A673 (cell line): ENCODE data around the gene CHD5. TPM values are rescaled to one million over a fixed set of nuclear protein-coding genes. Genes with fewer than 3 reads are reported as not detected.

Experiments used
- BruUV-seq: library from RNA; stranded (reverse); fragments of 400-500 nt; replicated peaks from 2 replicates; lab custom pipeline; 2021; lab: Mats Ljungman, UMichigan
- CTCF ChIA-PET: fragments of 300-600 bp; sonication (Branson Sonifier 250); formaldehyde crosslinking; loops from one replicate; lab custom pipeline; 2022; ENCODE audit warnings: antibody characterized with exemption; lab: Charles Lee
- POLR2A ChIA-PET: fragments of 300-600 bp; sonication (Branson Sonifier 250); formaldehyde crosslinking; loops from one replicate; lab custom pipeline; 2022; ENCODE audit warnings: antibody characterized with exemption; ENCODE audit not compliant: low non-redundant PET; lab: Charles Lee
- DNase-seq: peaks from one replicate; pipeline ENCODE4 v3.0.0-alpha.2; 2015; ENCODE audit warnings: low spot score
- H3K27ac ChIP-seq: fragments of 200-600 bp; sonication (generic); 2 replicates; pipeline ENCODE4 v1.5.1; 2016; ENCODE audit warnings: mixed run types, low read depth, mild to moderate bottlenecking, mixed read lengths, antibody characterized with exemption, low read length; ENCODE audit not compliant: poor library complexity, severe bottlenecking
- H3K27me3 ChIP-seq: fragments of 200-600 bp; sonication (generic); replicated peaks from 2 replicates; pipeline ENCODE4 v1.6.1; 2017; ENCODE audit warnings: mixed run types, low read depth, mild to moderate bottlenecking, mixed read lengths, antibody characterized with exemption, low read length; ENCODE audit not compliant: insufficient read depth, poor library complexity
- H3K36me3 ChIP-seq: fragments of 200-600 bp; sonication (generic); 2 replicates; pipeline ENCODE4 v1.6.1; 2016; ENCODE audit warnings: mixed run types, mild to moderate bottlenecking, mixed read lengths, antibody characterized with exemption, low read length; ENCODE audit not compliant: insufficient read depth, poor library complexity, severe bottlenecking
- H3K4me1 ChIP-seq: fragments of 200-600 bp; sonication (generic); 2 replicates; pipeline ENCODE4 v1.6.1; 2017; ENCODE audit warnings: mixed run types, mild to moderate bottlenecking, mixed read lengths, antibody characterized with exemption, low read length; ENCODE audit not compliant: insufficient read depth, poor library complexity, severe bottlenecking
- H3K4me3 ChIP-seq: fragments of 200-600 bp; sonication (generic); 2 replicates; pipeline ENCODE4 v1.5.1; 2016; ENCODE audit warnings: low read depth, mixed run types, mild to moderate bottlenecking, mixed read lengths, low read length; ENCODE audit not compliant: poor library complexity, severe bottlenecking
- H3K9me3 ChIP-seq: fragments of 200-600 bp; sonication (generic); 2 replicates; pipeline ENCODE4 v1.6.1; 2016; ENCODE audit warnings: mixed run types, low read depth, mild to moderate bottlenecking, mixed read lengths, antibody characterized with exemption, low read length; ENCODE audit not compliant: poor library complexity, severe bottlenecking
- EZH2 ChIP-seq: fragments of 200-600 bp; sonication (generic); IDR thresholded peaks from 2 replicates; pipeline ENCODE4 v1.6.1; 2017; ENCODE audit warnings: borderline replicate concordance, low read depth, mild to moderate bottlenecking, mixed read lengths, antibody characterized with exemption, low read length; ENCODE audit not compliant: poor library complexity, severe bottlenecking
- intact Hi-C: fragments of 100-400 bp; cut with micrococcal nuclease; formaldehyde crosslinking; loops from one replicate; pipeline ENCODE4 v1.10.0; 2022; ENCODE audit not compliant: unreplicated experiment
- total RNA-seq: library from RNA; stranded (reverse); gene quantifications from 2 replicates; pipeline ENCODE4 v1.2.3, GENCODE V29; 2021
- TF ChIP-seq, protein P1 (sequence below): fragments of 300-800, 200-600 bp; sonication (generic); conservative IDR thresholded peaks from 2 replicates; pipeline ENCODE4 v1.5.1; 2017; ENCODE audit warnings: low read depth, mild to moderate bottlenecking, antibody characterized with exemption, low read length, moderate library complexity, mixed read lengths

Gene CHD5
- total RNA-seq, 1 experiment from 2014 or later: 0.58 TPM

- intact Hi-C loops: no loop called here
- Histone ChIP-seq H3K27ac (no peak overlapping the region), H3K27me3 (no peaks in the 10 kb centered on the region), H3K4me3 (peak overlapping the region; percentile 45), H3K4me1 (peaks cover 21% of the 10 kb centered on the region), H3K36me3 (no peaks in the 10 kb centered on the region), H3K9me3 (no peaks in the 10 kb centered on the region)
- ChIA-PET POLR2A (no interaction called here), CTCF (interaction anchor here (0.7 kb wide), 2 partner anchors 26 to 33 kb away, joined by 4 to 5 read pairs; no protein-coding TSS in a partner anchor)
- BruUV-seq: no TSS peak
- TF ChIP-seq, protein P1, sequence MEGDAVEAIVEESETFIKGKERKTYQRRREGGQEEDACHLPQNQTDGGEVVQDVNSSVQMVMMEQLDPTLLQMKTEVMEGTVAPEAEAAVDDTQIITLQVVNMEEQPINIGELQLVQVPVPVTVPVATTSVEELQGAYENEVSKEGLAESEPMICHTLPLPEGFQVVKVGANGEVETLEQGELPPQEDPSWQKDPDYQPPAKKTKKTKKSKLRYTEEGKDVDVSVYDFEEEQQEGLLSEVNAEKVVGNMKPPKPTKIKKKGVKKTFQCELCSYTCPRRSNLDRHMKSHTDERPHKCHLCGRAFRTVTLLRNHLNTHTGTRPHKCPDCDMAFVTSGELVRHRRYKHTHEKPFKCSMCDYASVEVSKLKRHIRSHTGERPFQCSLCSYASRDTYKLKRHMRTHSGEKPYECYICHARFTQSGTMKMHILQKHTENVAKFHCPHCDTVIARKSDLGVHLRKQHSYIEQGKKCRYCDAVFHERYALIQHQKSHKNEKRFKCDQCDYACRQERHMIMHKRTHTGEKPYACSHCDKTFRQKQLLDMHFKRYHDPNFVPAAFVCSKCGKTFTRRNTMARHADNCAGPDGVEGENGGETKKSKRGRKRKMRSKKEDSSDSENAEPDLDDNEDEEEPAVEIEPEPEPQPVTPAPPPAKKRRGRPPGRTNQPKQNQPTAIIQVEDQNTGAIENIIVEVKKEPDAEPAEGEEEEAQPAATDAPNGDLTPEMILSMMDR: peak; percentile 57
- TF ChIP-seq EZH2: no peak
- DNase-seq: peak; percentile 79
Observed at GRCh38 chr1:6208723-6209660, 28.9 kb upstream of the CHD5 start.

- TF ChIP-seq EZH2: no peak
- TF ChIP-seq, protein P1: no peak
- H3K27me3 ChIP-seq: no peaks in the 10 kb centered on the region
- ChIA-PET POLR2A (no interaction called here), CTCF (interaction anchor here (0.7 kb wide), 2 partner anchors 25 to 34 kb away, joined by 4 to 5 read pairs; no protein-coding TSS in a partner anchor)
- H3K4me1 ChIP-seq: peaks cover 21% of the 10 kb centered on the region
- H3K9me3 ChIP-seq: no peaks in the 10 kb centered on the region
- H3K36me3 ChIP-seq: no peaks in the 10 kb centered on the region
- BruUV-seq: no TSS peak
- H3K4me3 ChIP-seq: no peak overlapping the region
- no peak overlapping the region for H3K27ac ChIP-seq
- intact Hi-C loops: no loop called here
- DNase-seq: no peak
Observed at GRCh38 chr1:6207921-6208320, 27.8 kb upstream of the CHD5 start.

- Histone ChIP-seq H3K4me1 (peaks cover 21% of the 10 kb centered on the region), H3K4me3 (no peak overlapping the region), H3K27ac (no peak overlapping the region), H3K36me3 (no peaks in the 10 kb centered on the region), H3K9me3 (no peaks in the 10 kb centered on the region), H3K27me3 (no peaks in the 10 kb centered on the region)
- no peak for DNase-seq
- POLR2A ChIA-PET: no interaction called here
- intact Hi-C loops: no loop called here
- no peak for TF ChIP-seq EZH2
- TF ChIP-seq, protein P1: no peak
- CTCF ChIA-PET: interaction anchor here (0.6 kb wide), 1 partner anchor 671 kb away, joined by 4 read pairs; no protein-coding TSS in a partner anchor
- no TSS peak for BruUV-seq
Observed at GRCh38 chr1:6207075-6207885, 27.2 kb upstream of the CHD5 start.
